ENCODE measurements around the gene CD300E.

DNA sequence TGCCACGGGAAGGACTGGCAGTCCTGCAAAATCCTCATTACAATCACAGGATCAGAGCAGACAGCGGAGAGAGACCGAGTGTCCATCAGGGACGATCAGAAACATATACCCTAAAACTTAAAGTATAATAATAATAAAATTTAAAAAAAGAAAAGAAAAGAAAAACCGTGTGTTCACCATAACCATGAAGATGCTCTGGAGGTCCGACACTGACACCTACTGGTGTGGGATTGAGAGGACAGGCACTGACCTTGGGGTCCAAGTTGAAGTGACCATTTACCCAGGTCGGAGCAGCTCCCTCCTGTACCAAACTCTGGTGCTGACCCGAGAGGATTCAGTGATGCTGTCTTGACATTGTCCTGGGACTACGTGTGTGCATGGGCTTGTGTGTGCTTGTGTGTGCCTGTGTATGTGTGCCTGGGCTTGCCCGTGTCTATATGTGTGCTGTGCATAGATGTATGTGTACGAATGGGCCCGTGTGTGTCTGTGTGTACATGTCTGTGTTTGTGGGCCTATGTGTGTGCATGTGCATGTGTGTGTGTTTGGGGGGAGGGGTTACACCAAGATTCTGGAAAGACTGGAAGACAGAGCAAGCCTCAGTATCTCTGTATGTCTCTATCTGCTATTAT, 21.5 kb downstream of the CD300E start:
- TF ChIP-seq, protein P1, sequence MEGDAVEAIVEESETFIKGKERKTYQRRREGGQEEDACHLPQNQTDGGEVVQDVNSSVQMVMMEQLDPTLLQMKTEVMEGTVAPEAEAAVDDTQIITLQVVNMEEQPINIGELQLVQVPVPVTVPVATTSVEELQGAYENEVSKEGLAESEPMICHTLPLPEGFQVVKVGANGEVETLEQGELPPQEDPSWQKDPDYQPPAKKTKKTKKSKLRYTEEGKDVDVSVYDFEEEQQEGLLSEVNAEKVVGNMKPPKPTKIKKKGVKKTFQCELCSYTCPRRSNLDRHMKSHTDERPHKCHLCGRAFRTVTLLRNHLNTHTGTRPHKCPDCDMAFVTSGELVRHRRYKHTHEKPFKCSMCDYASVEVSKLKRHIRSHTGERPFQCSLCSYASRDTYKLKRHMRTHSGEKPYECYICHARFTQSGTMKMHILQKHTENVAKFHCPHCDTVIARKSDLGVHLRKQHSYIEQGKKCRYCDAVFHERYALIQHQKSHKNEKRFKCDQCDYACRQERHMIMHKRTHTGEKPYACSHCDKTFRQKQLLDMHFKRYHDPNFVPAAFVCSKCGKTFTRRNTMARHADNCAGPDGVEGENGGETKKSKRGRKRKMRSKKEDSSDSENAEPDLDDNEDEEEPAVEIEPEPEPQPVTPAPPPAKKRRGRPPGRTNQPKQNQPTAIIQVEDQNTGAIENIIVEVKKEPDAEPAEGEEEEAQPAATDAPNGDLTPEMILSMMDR (conservative IDR thresholded peaks at IDR 0.05; ENCODE audit: low read depth, low read length): peak; percentile 76
- TF ChIP-seq EZH2 (IDR thresholded peaks at IDR 0.05; ENCODE audit: low read length, unreplicated experiment) (no peak), EZH2phosphoT487 (IDR thresholded peaks at IDR 0.05; ENCODE audit: borderline replicate concordance, low read length) (no peak)

Measured in PC-3 (cell line).